Ishikawa (cell line): ENCODE measurements around the gene RAD9A.

ENCODE experiments used
- CEBPB ChIP-seq: IDR thresholded peaks from 2 replicates; pipeline ENCODE4 v1.6.1; 2012
- CREB1 ChIP-seq: IDR thresholded peaks from 2 replicates; pipeline ENCODE4 v1.6.1; 2012; ENCODE audit warnings: low read depth
- EGR1 ChIP-seq: IDR thresholded peaks from 2 replicates; pipeline ENCODE4 v1.6.1; 2012
- EP300 ChIP-seq: IDR thresholded peaks from 2 replicates; pipeline ENCODE4 v1.6.1; 2012; ENCODE audit warnings: borderline replicate concordance
- FOXM1 ChIP-seq: IDR thresholded peaks from 2 replicates; pipeline ENCODE4 v1.6.1; 2012; ENCODE audit warnings: low read depth, borderline replicate concordance
- MAX ChIP-seq: IDR thresholded peaks from 2 replicates; pipeline ENCODE4 v1.6.1; 2012
- NFIC ChIP-seq: IDR thresholded peaks from 2 replicates; pipeline ENCODE4 v1.6.1; 2012
- RAD21 ChIP-seq: IDR thresholded peaks from 2 replicates; pipeline ENCODE4 v1.6.1; 2012; ENCODE audit warnings: low read depth
- TAF1 ChIP-seq: IDR thresholded peaks from 2 replicates; pipeline ENCODE4 v1.6.1; 2012; ENCODE audit warnings: low read depth, mild to moderate bottlenecking
- TCF12 ChIP-seq: IDR thresholded peaks from 2 replicates; pipeline ENCODE4 v1.6.1; 2012; ENCODE audit warnings: low read depth
- TEAD4 ChIP-seq: IDR thresholded peaks from 2 replicates; pipeline ENCODE4 v1.6.1; 2012
- YY1 ChIP-seq: IDR thresholded peaks from 2 replicates; pipeline ENCODE4 v1.6.1; 2012; ENCODE audit warnings: low read depth
- ZBTB7A ChIP-seq: IDR thresholded peaks from 2 replicates; pipeline ENCODE4 v1.6.1; 2012; ENCODE audit warnings: low read depth
- TF ChIP-seq, protein P1 (sequence below): IDR thresholded peaks from 2 replicates; pipeline ENCODE4 v1.6.1; 2012; ENCODE audit warnings: low read depth, mild to moderate bottlenecking
- TF ChIP-seq, protein P2 (sequence below): IDR thresholded peaks from 2 replicates; pipeline ENCODE4 v1.6.1; 2012

RAD9A gene

GRCh38 chr11:67379061-67380058, 12.4 kb upstream of the RAD9A start:
- no peak for TF ChIP-seq ZBTB7A

DNA sequence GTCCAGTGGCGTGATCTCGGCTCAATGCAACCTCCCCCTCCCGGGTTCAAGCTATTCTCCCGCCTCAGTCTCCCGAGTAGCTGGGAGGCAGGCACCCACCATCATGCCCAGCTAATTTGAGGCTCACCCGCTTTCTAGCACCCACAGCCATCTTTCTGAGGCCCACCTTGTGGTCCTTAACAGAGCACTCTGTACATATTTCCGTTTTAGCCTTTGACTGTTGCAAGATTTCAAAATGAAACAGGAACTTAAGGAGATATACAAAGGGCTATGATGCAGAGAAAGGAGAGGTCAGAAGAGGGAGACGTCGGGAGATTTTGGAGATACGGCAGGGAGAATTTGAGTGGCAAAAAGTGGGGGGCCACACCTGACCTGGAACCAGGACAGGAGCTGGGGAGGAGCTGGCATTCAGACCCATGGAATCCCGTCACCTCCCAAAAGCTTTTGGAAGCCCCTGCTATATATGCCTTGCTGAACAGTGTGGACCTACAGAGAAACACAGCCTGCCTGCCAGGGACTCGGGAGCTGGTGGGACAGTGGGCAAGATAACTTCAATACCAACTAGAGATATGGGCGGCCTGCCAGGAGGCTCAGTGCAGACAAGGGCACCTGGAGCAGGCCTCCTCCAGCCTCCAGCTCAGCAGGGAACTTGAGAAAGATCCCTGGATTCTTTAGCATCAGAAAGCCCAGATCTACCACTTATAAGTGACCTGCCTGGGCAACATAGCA, 10.4 kb upstream of the RAD9A start:
- TF ChIP-seq, protein P1, sequence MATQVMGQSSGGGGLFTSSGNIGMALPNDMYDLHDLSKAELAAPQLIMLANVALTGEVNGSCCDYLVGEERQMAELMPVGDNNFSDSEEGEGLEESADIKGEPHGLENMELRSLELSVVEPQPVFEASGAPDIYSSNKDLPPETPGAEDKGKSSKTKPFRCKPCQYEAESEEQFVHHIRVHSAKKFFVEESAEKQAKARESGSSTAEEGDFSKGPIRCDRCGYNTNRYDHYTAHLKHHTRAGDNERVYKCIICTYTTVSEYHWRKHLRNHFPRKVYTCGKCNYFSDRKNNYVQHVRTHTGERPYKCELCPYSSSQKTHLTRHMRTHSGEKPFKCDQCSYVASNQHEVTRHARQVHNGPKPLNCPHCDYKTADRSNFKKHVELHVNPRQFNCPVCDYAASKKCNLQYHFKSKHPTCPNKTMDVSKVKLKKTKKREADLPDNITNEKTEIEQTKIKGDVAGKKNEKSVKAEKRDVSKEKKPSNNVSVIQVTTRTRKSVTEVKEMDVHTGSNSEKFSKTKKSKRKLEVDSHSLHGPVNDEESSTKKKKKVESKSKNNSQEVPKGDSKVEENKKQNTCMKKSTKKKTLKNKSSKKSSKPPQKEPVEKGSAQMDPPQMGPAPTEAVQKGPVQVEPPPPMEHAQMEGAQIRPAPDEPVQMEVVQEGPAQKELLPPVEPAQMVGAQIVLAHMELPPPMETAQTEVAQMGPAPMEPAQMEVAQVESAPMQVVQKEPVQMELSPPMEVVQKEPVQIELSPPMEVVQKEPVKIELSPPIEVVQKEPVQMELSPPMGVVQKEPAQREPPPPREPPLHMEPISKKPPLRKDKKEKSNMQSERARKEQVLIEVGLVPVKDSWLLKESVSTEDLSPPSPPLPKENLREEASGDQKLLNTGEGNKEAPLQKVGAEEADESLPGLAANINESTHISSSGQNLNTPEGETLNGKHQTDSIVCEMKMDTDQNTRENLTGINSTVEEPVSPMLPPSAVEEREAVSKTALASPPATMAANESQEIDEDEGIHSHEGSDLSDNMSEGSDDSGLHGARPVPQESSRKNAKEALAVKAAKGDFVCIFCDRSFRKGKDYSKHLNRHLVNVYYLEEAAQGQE = no peak
- TF ChIP-seq FOXM1 (no peak), RAD21 (no peak), TAF1 (no peak), NFIC (no peak), MAX (no peak), CREB1 (no peak), TEAD4 (no peak), EGR1 (no peak), ZBTB7A (no peak), TCF12 (no peak), YY1 (no peak), EP300 (no peak), CEBPB (no peak)
- TF ChIP-seq, protein P2, sequence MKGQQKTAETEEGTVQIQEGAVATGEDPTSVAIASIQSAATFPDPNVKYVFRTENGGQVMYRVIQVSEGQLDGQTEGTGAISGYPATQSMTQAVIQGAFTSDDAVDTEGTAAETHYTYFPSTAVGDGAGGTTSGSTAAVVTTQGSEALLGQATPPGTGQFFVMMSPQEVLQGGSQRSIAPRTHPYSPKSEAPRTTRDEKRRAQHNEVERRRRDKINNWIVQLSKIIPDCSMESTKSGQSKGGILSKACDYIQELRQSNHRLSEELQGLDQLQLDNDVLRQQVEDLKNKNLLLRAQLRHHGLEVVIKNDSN = no peak

- peak; percentile 100 for TF ChIP-seq RAD21
- no peak for TF ChIP-seq MAX
Observed at GRCh38 chr11:67382276-67383136, 9.3 kb upstream of the RAD9A start.

DNA sequence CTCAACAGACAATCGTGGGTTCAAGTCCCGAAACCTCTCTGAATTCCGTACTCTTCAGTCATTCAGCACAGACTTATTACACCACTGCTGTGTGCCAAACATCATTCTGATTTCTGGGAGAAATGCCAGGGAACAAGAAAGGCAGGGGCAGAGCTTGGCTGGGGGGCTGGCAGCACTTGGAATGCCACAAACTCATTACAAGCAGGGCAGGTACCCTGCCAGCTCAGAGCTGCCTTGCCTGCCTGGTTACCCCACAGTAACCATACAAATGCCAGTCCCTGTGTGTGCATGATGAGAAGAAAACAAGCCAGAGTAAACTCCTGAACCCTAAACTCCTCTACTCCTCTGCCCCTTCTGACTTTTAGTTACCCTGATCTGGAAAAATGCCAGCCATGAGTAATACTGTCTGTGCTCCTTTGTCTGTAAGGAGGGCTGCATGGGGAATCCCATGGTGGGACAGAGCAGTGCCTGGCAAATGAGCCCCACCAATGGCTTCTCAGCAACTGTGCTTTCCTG, 6.9 kb upstream of the RAD9A start:
- TF ChIP-seq NFIC (peak; percentile 44), CREB1 (no peak)

- TF ChIP-seq TEAD4 = no peak
Observed at GRCh38 chr11:67387069-67387468, 4.7 kb upstream of the RAD9A start.

DNA sequence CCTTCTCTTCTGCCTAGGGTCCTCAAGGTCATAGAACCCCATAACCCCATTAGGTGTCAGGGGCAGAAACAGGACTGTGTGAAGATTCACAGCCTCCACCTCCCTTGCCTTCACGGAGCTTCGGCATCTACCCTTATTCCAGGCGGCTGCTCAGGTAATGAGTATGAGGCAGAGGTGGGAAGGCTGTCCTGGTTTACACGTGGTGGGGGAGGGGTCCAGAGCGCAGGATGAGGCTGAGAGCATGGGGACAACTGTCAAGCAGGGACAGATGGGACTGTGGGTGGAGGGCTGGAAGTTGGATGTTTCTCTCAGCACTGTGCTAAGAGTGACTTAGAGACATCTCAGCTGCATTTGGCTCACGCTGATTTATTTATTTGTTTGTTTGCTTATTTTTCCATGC, 4.3 kb upstream of the RAD9A start:
- TF ChIP-seq ZBTB7A = no peak
- TF ChIP-seq MAX = no peak
- TF ChIP-seq NFIC = no peak
- TF ChIP-seq YY1 = no peak
- TF ChIP-seq TEAD4 = no peak
- TF ChIP-seq EP300 = no peak
- no peak for TF ChIP-seq FOXM1
- TF ChIP-seq, protein P1 = no peak
- no peak for TF ChIP-seq CREB1
- TF ChIP-seq, protein P2 = no peak
- no peak for TF ChIP-seq TAF1
- TF ChIP-seq TCF12 = no peak
- no peak for TF ChIP-seq CEBPB
- TF ChIP-seq RAD21 = no peak
- TF ChIP-seq EGR1 = no peak
